T follicular helper cell (primary cell): ENCODE results near the gene PHACTR4.
A peak's percentile ranks its signal among the peaks of the same experiment; 100 is the strongest.
"Not testable (repeated sequence)": the region's sequence is repeated elsewhere in the genome, so short reads cannot be mapped to it uniquely, and the experiment has no call there.

Experiments
- DNase-seq: peaks from one replicate; pipeline ENCODE4 v3.0.0-alpha.2; 2020; ENCODE audit warnings: low read depth

Gene PHACTR4

DNA sequence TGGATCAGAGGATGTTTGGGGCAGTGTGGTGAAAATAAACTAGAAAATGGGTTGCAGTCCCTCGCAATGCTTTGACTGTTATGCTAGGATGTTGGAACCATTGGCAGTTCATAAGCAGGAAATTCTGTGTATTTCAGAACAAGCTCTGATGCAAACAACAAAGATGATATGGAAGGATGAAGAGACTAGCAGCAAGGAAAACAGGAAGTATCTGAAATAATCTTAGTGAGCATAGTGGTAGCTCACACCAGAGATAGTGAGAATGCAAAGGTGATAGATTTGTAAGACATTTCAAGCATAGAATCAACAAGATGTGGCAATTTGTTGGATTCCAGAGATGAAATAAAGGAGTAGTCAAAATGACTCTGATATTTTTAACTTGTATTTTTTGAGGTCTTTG lies 125.2 kb downstream of the PHACTR4 start:
- no peak for DNase-seq

DNA sequence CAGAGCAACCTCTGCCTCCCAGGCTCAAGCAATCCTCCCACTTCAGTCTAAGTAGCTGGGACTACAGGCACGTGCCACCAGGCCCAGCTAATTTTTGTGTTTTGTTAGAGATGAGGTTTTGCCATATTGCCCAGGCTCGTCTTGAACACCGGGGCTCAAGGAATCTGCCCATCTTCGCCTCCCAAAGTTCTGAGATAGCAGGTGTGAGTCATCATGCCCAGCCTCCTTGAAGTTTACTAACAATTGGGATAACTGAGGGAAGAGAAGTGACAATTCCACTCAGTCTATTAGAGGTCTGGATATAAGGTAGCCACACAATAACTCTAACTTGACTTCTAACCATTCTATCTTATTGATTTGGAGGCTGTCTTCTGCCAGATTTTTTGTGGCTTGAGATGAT lies 130.0 kb downstream of the PHACTR4 start:
- no peak for DNase-seq

DNA sequence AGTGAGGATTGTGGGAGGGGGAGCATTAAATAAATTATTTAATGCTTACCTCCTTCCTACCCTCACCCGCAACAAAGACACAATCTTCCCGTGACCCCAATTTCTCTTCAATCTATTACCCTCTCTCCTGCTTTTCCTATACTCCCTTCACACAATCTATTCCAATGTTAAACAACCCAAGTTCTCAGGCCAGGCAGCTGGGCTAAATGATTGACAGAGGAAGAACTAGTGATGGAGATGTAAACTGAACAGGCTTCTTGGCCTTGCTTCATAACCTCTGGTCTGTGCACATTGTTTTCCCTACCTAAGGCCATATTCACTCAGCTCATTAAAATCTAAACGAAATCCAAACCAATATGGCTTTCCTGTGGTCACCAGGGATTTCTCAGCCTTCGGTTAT lies 132.4 kb downstream of the PHACTR4 start:
- DNase-seq, result no peak

DNA sequence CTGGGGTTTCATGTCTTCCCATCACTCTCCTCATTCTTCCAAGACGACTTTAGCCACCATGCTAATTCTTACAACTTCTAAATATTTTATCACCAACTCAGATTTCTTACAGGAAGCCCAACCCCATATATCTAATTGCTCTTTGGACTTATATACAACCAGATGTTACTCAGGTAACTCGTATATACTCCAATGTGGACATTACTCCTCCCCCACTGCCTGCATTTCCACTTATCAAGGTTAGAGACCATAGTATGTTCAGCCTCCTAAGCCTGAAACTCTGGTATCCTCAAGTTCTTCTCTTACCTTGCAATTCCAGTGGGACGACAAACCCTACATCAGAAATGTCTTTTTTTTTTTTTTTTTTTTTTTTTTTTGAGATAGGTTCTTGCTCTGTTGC lies 133.6 kb downstream of the PHACTR4 start:
- no peak for DNase-seq

DNA sequence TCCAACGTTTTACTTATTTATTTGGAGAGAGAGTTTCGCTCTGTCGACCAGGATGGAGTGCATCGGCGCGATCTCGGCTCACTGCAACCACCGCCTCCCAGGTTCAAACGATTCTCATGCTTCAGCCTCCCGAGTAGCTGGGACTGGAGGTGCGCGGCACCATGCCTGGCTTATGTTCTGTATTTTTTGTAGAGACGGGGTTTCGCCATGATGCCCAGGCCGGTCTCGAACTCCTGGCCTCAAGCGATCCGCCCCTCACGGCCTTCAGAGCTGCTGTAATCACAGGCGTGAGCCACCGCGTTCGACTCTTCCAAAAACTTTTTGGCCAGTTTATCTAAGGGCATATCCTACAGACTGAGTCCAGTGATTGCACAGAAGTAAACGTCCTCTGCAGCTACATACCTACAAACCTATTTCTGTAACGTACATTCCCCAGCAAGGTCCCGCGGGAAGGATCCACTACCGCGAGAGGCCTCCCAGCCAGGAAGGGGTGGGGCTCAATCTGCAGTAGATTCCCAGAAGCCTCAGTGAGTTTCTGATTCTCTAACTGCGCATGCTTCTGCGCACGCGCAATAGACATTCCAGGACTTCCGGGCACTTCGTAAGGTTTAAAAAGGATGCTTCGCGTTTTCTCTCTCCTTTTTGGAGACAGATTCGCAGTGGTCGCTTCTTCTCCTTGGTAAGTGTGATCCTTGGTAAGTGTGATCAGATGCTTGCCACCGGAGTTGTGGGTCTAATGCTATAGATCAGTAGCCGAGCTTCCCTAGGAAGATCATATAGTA lies 136.1 kb downstream of the PHACTR4 start, which contains the start of gene RCC1:
Gene RCC1 (plus strand): TSS at position 638 of the 782 bp plus-strand sequence. CDS start 23,824 bp downstream, outside the sequence.
- peak; percentile 93 for DNase-seq

DNA sequence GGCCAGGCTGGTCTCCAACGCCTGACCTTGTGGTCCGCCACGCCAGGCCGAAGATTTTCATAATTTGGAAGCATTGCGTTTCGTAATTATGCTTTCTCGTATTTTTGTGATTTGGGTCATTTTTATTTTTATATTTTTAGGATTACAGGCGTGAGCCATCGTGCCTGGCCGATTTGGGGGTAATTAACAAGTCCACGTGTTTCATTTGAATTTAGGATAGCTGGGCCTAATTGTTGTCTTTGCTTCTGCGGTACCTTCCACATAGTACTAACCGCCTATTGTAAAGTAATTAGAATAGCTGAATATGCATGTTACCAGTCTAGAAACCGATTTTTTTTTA lies 137.3 kb downstream of the PHACTR4 start:
- DNase-seq, result no peak

DNA sequence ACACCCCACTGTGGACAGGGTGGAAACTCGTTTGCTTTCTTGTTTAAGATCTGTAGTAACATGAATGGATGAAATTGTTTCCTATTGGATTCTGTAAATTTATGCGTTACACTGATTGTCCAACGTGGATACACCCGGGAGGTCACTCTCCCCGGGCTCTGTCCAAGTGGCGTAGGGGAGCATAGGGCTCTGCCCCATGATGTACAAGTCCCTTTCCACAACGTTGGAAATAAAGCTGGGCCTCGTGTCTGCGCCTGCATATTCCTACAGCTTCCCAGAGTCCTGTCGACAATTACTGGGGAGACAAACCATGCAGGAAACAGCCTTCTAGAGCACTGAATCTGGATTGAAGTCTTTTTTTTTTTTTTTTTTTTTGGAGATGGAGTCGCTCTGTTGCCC lies 137.7 kb downstream of the PHACTR4 start:
- DNase-seq, result no peak

DNA sequence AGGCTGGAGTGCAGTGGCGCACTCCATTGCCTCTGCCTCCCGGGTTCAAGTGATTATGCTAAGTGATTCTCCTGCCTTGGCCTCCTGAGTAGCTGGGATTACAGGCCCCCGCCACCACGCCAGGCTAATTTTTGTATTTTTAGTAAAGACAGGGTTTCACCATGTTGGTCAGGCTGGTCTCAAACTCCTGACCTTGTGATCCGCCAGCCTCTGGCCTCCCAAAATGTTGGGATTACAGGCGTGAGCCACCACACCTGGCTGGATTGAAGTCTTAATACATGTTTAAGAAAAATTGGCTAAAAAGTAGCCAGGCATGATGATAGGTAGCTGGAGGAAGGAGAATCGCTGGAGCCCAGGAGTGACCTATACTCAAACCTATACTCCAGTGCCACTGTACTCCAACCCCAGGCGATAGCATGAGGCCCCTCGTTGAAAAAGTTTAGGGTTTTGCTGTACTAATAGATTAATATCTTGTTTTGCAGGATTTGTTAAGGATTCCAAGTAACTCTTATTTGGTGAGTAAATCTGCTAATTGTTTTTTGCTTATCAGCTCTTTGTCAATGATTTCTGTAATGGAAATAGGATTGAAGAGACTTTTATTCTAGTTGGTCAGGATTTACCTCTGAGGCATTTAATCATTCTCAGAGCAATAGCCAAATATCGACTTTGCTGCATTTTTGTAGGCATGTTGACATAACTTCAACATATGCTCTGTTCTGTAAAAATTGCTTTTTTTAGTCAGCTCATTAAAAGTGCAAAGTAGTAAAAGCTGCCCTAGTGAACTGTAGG lies 138.3 kb downstream of the PHACTR4 start:
- DNase-seq, result no peak

DNA sequence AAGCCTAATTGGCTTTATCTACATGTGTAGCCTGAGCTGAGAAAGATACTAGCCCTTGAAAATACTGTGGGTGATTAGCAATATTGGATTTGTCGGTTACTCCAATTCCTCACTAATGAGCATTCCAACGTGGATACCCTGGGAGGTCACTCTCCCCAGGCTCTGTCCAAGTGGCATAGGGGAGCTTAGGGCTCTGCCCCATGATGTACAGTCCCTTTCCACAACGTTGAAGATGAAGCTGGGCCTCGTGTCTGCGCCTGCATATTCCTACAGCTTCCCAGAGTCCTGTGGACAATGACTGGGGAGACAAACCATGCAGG lies 138.9 kb downstream of the PHACTR4 start:
- DNase-seq, result no peak

DNA sequence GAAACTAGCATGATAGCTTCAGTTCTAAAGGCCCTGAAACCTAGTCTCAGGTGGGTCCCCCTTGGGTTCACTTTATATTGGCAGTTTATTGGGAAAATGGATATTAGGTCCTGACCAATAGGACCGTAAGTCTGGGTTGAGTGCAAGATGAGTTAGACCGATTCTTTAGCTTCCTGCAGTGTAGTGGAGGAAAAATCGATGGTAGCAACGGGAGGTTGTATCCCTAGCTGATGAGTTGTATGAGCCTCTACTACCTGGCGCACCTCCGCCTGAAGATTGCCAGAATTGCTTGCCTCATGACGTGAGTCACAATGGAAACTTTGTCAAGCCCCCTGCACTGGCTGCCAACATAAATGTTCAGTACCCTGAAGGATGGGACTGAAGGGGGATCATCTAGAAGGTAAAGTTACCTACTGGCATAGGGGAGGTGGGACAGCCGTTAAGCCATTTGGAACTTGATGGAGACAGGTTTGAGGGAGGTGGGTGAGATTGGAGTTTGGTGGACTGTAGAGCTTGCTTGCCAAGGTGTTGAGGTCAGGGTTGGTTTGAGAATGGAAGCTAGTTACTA lies 140.2 kb downstream of the PHACTR4 start:
- no peak for DNase-seq

DNA sequence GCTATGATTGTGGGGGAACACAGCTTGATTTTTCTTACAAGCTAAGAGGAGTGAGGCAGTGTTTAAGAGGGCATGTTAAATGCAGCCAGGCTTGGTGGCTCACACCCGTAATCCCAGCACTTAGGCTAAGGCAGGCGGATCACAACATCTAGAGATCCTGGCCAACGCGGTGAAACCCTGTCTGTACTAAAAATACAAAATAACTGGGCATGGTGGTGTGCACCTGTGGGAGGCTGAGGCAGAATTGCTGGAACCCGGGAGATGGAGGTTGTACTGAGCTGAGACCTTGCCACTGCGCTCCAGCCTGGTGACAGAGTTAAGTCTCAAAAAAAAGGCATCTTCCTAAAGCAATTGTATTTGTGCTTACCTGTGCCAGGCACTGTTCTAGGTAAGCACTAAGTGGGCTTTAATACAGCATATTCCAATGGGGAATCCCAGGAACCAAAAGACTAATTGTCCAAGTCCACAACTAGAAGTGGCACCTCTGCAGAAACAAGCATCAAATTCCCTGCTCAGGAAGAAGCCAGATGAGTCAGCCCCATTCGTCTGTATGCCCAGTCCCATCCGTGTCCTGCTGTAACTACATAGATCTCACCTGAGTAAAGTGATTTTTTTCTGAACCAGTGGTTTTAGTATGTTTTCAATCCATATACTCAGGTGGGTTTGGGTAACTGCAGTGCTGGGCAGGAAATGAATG lies 140.9 kb downstream of the PHACTR4 start:
- no peak for DNase-seq

DNA sequence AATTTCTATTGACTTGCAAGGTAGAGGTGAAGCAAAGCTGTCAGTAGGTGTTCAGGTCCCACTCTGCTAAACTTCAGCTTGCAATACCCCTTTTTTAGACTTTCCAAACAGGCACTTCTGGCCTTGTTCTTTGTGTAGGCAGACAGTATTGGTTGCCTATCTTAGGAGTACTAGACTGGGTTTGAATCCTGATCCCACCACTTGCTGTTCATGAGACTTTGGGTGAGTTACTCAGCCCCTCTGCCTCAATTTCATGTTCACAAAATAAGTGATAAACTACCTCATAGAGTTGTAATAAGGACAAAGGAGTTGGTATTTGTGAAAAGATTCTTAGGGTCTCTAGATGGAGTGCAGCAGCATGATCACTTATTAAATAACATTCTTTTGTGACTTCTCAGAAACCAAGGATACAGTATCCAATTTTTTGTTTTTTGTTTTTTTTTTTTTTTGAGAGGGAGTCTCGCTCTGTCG lies 141.5 kb downstream of the PHACTR4 start:
- no peak for DNase-seq

DNA sequence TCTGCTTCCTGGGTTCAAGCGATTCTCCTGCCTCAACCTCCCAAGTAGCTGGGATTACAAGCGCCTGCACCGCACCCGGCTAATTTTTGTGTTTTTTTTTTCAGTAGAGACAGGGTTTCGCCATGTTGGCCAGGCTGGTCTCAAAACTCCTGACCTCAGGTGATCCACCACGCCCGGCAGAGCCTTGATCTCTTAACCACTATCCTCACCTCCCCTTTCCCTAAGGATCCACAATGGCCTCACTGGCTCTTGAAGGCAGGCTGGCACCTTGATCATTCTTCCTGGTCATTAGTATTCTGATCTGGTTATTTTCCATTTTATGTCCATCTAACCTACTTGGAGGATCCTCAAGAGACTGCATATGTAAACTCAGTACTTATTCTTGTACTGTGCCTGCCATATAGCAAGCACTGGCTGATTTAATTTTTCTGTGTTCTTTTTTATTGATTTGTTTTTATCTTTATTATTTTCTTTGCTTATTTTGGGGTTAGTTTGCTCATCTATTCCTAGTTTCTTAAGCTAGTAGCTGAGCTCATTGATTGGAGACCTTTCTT lies 142.6 kb downstream of the PHACTR4 start:
- no peak for DNase-seq

DNA sequence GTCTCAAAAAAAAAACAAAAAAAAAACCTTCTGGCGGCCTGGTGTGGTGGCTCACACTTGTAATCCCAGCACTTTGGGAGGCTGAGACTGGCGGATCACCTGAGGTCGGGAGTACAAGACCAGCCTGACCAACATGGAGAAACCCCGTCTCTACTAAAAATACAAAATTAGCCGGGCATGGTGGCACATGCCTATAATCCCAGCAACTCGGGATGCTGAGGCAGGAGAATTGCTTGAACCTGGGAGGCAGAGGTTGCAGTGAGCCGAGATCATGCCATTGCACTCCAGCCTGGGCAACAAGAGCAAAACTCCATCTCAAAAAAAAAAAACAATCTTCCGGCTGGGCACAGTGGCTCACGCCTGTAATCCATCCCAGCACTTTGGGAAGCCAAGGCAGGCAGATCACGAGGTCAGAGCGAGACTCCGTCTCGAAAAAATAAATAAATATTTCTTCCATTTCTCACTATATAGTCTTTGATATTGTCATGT lies 144.9 kb downstream of the PHACTR4 start:
- not testable (repeated sequence) for DNase-seq

DNA sequence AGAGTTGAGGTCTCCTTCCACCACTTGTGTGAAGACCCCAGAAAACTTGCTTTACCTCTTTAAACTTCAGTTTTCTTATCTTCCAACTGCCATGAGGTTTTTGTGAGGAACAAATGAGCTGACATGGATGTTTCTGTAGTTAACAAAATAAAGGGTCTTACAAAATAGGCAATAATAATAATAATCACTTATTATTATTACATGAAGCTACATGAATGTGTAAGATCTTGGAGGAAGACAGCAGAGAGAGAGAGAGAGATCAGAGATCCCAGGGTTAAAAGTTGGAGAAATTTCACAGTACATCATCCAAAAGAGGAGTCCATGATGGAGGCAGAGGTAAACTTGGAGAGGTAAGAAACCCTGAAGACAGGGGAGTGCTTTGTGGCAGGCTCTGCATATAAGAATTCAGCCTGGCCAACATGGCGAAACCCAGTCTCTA lies 147.0 kb downstream of the PHACTR4 start:
- no peak for DNase-seq

DNA sequence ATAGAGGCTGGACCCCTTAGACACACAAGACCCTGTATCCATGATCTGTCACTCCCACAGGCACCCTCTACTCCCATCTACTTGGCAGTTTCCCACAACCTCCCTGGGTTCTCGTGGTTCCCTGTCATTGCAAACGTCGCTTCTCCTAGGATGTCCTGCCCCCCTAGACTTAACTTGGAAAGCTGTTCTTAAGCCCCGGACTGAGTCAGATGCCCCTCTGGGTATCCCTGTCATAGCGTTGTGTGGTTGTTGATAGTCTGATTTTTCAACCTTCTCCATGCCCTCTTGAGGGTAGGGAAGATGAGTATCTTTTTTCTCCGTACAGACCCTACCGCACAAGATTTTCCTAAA lies 148.1 kb downstream of the PHACTR4 start:
- DNase-seq, result no peak

DNA sequence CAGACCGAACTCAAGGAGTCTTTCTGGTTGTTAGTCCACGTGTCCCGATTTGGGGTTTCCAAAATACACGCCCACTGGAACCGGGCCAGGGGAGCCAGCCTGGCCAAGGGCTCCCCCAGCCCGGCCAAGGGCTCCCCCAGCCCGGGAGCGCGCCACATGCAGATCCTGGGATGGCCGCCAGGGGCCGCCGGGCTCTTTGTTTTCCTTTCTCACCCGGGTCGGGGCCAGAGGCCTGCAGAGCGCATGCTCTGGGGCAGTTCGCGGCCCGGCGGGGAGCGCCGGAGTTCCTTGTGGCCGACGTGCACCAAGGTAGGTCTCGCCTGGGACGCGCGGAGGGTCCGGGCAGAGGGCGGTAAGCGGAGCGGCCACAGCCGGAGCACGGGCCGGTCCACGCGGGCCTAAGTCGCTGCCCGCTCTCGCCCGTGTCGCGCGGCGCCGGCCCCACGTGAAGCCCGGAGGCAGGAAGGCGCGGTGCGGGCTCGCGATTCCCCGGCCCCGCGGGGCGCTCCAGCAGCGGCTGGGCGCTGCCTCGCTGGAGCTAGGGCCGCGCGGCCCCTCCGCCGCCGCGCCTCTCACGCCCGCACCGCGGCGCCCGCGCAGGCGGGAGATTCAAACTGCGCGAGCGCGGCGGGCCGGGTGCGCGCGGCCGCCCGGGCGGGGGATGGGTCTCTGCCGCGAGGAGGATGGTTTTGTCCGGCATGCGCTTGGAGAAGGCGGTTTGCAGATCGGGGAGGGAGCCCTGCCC lies 148.6 kb downstream of the PHACTR4 start:
- peak; percentile 75 for DNase-seq

DNA sequence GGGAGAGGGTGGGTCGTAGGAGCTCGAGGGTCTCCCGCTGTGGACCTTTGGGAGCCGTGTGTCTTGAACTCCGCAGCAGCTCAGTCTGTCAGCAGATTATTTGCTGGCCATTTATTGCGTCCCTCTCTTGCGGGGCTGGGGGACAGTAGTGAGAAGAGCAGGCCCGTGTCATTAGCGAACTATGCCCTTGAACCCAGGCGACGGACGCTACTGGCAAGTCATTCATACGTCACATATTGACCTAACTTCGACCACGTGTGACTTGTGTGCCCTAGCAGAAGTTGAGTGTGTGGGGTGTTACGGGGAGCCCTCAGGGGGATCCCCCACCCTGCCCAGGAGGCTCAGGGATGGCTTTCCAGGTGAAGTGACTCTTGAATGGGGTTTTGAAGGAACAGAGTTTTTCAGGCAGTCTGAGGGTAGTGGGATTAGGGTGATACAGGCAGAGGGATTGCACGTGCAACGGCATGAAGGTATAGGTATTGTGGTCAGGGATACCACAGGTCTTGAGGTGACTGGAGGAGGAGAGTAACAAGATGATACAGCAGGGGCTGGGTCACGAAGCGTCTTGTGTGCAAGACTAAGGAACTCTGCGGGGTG lies 149.3 kb downstream of the PHACTR4 start:
- DNase-seq, result no peak

DNA sequence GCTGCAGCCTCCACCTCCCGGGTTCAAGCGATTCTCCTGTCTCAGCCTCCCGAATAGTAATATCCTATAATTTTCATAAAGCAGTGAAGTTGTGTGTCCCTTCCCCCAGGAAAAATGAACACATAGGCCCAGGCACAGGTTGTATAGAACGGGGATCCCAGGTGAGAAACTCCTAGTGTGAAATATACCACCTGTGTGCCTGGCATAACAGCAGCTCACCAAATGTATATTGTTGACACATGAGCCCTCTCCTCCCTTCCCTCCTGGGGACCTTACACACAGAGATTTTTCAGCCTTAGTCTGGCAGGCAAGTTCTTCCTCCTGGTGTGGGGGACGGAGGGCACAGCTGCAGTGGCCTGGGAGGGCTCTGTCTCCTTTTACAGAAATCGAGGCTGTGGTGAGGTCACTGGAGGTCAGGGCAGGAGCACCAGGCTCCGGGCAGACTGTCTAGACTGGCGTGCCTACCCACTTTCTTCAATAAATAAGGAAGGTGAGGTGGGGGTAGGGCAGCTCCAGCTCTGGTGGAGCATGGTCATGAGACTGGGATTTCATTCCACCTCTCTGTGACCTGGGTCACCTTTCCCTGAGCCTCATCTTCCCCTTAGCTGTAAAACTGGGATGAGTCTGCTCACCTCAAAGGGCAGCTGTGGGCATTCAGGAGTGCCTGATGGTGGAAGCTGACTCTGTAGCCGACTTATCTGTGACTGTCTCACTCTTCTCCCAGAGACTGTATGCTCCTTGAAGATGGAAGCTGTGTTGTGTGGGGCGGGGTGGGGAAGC lies 150.6 kb downstream of the PHACTR4 start:
- DNase-seq, result no peak

DNA sequence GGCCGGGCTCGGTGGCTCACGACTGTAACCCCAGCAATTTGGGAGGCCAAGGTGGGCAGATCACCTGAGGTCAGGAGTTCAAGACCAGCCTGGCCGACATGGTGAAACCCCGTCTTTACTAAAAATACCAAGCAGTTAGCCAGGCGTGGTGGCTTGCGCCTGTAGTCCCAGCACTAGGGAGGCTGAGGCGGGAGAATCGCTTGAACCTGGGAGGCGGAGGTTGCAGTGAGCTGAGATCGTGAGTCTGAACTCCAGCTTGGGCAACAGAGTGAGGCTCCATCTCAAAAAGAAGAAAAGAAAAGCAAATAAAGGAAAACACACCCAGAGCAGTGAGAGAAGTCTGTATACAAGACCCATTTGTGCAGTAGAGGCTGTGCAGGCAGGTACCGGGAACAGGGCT lies 151.3 kb downstream of the PHACTR4 start:
- DNase-seq, result not testable (repeated sequence)
